GM18499 (cell line): ENCODE results near the gene NUBP1.
"Not testable (repeated sequence)": the region's sequence is repeated elsewhere in the genome, so short reads cannot be mapped to it uniquely, and the experiment has no call there.

ENCODE experiments used
- ATAC-seq: cut with Tn5 transposase; IDR thresholded peaks from one replicate; pipeline ENCODE4 v1.9.1; 2021; ENCODE audit warnings: moderate number of reproducible peaks; ENCODE audit not compliant: insufficient read depth, unreplicated experiment

NUBP1 gene

GRCh38 chr16:10743610-10744369, at the start of gene NUBP1:
Gene NUBP1 (plus strand): TSS chr16:10743842. CDS start chr16:10743864, 22 bp downstream.
- ATAC-seq = peak; percentile 57

DNA sequence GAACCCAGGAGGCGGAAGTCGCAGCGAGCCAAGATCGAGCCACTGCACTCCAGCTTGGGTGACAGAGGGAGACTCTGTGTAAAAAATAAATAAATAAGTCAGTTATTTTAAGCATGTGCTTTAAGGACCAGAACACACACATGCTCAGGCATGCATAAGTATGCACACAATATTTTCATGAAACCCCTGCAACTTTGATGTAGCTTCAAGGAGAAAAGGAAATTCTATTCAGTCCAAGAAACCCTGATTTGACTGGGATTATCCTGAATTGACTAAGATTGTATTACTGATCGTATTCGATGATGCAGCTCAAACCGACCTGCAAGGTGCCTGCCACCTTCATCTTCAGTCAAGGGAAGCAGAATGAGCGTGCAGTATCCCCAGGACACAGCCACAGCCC, 49.8 kb upstream of the NUBP1 start:
- ATAC-seq = no peak

GRCh38 chr16:10694306-10694705, 49.3 kb upstream of the NUBP1 start:
- ATAC-seq = no peak

- no peak for ATAC-seq
Observed at GRCh38 chr16:10694830-10695229, 48.8 kb upstream of the NUBP1 start, which contains the start of gene TEKT5. Gene TEKT5 (minus strand): TSS chr16:10694930. CDS start chr16:10694873, 57 bp downstream.

DNA sequence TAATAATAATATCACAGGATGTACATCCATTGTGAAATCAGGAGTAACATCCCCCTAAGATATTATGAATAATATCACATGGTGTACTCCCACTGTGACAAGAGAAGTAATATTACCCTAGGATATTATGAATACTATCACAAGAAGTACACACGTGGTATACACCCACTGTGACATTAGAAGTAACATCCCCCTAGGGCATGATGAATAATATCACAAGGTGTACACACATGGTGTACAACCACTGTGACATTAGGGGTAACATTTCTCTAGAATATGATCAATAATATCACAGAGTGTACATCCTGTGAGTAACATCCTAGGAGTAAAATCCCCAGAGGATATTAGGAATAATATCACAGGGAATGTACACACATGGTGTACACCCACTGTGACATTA, 43.9 kb upstream of the NUBP1 start:
- ATAC-seq = no peak

GRCh38 chr16:10708969-10709368, 34.7 kb upstream of the NUBP1 start:
- no peak for ATAC-seq

DNA sequence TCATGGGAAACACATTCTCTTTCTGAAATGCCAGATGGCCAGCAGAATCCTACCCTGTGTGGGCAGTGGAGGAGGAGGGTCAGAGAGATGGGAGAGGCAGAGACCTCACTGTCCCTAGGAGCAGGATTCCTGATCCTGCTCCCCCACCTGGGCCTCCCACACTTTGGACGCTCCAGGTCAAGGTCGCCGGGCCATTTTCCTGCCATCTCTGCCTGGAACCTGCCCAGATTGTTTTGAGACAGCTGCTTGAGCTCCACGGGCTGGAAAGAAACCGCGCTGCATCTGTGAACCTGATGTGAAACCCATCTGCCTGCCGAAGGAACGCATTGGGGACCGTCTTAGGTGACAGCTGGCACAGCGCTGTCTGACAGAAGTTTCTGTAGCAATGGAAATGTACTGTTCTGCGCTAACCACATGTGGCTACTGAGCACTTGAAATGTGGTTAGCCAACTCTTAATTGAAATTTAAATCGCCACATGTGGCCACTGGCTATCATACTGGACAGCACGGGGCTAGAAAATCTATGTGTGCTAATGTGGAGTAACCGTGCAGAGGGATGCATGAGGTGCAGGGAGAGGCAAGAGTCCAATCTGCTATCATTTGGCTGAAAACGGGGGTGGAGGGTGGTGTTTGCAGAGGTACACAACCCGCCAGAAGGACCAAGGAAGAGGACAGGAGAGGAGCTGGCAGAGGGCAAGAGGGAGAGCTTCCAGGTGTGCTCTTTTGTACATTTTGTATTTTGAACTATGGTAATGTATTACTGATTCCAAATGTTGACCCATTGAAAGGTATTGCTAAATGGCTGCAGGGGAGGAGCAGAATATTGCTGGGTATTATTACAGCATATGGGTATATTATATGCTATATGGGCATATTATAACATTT, 15.4 kb upstream of the NUBP1 start:
- ATAC-seq = no peak

DNA sequence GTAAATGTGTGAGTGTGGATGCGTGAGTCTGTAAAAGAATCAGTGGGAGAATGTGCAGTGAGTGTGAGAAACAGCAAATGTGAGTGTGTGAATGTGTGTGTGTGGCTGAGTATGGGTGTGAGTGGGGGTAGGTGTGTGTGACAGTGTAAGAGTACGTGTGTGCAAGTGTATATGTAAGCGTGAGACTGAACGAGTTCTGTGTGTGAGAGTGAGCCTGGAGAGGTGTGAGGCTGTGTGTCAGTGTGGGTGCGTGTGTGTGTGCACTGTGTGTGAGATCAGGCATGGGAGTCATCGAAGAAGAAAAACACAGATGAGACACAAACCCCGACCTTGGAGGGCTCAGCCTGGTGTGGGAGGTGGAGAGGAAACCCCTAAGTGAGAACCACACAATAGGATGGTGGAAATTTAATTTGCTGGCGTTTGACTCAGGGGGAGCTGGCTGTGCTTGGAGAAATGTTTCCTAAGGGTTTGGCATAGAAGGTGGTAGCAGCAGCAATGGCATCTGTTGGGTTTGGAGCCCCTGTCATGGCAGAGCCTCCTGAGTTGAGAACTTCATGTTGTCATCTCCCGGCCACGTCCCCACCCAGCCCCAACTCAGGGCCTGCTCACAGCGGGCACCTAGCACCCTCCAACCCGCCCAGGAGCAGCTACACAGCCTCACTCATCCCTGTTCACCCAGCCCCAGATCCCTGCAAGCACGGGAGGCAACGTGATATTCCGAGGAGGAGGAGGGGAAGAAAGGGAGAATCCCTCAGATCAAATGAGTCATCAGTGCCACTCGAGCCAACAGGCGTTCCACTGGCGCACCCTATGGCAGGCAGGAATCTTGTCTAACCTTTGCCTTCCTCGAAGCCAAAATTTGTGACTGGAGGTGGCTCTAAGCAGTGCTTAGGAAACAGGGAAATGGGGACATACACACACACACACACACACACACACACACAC, 14.3 kb upstream of the NUBP1 start:
- ATAC-seq = no peak

GRCh38 chr16:10731790-10732189, 11.9 kb upstream of the NUBP1 start:
- ATAC-seq = no peak

DNA sequence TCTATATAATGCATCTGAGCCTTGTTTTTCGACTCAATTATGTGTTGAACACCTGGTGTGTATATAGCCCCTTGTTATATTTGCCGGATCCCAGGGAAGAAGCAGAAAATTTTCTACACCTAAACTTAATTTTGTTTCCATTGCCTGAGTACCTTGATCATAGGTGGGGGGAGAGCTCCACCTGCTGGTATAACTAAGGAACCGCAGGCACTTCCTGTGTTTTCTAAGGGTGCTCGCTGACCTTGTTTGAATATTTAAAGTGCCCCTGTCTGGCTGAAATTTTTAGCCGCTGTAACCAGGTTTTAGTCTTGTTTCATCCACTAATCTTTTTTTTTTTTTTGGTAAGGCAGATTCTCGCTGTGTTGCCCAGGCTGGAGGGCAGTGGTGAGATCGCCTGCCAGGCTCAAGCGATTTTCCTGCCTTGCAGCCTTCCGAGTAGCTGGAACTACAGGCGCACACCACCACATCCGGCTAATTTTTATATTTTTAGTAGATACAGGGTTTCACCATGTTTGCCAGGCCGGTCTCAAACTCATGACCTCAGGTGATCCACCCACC, 6.5 kb upstream of the NUBP1 start:
- no peak for ATAC-seq

DNA sequence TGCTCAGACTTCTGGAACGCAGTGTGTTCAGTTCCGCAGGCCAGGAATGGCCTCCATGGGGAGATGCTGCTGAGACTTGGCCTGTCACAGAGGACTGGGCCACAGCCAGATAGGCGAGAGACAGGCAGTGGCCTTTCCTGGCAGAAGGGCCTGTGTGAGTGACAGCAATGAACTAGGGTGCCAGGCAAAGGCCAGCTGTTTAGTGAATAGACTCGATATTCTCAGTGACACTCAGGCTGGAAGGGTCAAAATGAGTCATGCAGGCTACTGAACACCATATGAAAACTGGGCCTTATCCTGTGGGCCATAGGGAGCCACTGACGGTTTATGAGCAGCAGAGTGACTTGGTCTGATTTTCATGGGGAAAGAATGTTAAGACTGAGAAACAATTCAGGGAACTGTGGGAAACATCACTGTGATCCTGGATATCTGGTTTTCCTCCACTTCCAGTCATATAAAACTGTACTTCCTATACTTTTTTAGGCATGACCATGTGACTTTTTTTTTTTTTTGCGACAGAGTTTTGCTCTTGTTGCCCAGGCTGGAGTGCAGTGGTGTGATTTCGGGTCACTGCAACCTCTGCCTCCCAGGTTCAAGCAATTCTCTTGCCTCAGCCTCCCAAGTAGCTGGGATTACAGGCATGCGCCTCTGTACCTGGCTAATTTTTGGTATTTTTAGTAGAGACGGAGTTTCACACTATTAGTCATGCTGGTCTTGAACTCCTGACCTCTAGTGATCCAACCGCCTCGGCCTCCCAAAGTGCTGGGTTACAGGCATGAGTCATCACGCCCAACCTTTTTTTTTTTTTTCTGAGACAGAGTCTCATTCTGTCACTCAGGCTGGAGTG, 5.2 kb upstream of the NUBP1 start:
- ATAC-seq = peak; percentile 63

DNA sequence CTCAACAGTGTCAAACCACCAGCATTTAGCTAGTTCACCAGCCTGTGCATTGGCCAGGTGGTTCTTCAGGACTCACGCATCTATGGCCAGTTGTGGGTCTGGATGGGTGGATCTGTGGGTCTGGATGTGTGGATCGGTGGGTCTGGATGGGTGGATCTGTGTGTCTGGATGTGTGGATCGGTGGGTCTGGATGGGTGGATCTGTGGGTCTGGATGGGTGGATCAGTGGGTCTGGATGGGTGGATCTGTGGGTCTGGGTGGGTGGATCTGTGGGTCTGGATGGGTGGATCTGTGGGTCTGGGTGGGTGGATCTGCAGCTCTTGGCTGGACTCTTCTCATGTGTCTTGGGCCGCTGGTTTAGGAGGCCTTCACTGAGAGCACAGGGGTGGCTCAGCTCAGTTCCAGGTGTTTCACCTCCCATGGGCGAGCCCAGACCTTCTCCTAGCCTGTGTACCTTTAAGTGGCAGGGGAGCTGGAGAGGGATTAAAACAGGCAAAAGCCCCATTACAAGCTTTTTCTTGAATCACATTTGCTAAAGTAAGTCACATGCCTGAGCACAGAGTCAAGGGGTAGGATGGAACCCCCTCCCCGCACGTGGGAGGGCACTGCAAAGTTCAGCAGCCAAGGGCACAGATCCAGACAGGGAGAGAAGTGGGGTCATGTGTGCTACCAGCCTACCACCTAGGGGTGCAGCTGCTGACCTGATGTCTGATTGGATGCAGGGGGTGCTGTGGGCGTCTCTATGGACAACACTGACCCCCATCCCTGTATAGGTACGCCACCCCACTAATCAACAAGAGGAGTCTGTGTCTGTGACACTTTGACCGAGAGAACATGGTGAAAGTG, 3.4 kb upstream of the NUBP1 start:
- no peak for ATAC-seq

DNA sequence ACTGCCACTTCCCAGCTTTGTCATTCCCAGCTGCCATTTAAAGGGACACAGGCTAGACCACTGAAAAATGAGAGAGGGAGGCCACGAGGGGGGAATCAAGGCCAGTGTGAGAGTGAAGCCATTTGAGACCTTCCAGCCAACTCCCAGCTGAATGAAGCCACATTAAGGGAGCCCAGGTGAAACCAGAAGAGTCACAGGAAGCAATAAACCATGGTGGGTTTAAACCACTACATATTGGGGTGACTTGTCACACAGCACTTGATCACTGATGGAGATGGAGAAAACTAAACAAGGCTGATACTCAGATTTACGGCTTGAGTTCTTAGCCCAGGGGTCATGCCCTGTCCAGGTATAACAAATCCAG, 2.8 kb upstream of the NUBP1 start:
- ATAC-seq = no peak

DNA sequence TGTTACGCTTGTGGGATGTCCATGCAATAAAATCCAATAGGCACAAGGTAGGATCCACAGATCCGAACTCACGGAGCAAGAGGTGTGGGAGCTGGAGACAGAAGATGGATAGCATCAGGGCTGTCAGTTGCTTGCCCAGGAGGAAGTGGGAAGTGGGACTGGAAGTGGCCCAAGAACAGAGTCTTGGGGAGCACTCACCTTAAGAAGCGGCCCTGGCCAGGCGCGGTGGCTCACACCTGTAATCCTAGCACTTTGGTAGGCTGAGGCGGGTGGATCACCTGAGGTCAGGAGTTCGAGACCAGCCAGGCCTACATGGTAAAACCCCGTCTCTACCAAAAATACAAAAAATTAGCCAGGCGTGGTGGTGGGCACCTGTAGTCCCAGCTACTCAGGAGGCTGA, 2.4 kb upstream of the NUBP1 start:
- not testable (repeated sequence) for ATAC-seq

GRCh38 chr16:10741844-10742243, 1.8 kb upstream of the NUBP1 start:
- ATAC-seq = no peak

DNA sequence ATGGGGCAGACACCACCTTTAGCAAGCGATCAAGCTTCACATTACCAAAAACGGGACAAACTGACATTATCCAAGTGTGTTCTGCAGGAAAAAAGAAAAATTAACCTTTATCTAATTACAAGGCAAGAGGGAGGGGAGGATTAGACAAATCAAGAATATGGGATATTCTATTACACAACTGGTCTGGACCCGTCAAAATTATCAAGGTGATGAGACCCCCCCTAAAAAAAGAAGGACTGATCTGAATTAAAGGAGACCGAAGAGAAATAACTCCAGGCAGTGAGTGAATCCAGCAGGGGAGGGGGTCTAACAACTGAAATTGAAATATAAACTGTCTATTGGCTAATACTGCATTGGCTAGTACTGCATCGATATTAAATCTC, 424 bp upstream of the NUBP1 start:
- no peak for ATAC-seq

DNA sequence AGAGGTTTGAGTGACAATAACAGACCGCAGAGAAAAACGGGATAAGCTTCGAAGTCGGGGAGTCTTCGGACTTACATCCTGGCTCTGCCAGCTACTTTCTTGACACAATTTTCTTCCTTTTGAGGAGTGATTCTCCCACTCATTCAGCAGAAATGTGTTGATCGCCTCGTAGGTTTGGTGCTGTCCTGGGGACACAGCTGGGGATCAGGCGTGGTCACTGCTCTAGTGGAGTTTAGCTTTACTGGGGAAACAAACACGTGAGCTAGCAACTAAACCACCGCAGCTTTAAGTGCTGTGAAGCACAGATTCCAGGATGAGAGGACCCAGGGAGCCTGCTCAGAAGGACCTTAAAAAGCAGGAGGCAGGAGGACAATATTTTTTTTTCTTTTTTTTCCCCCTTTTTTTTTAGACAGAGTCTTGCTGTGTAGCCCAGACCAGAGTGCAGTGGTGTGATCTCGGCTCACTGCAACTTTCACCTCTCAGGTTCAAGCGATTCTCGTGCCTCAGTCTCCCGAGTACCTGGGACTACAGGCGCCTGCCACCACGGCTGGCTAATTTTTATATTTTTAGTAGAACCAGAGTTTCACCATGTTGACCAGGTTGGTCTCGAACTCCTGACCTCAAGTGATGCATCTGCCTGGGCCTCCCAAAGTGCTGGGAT, 858 bp downstream of the NUBP1 start:
- no peak for ATAC-seq

DNA sequence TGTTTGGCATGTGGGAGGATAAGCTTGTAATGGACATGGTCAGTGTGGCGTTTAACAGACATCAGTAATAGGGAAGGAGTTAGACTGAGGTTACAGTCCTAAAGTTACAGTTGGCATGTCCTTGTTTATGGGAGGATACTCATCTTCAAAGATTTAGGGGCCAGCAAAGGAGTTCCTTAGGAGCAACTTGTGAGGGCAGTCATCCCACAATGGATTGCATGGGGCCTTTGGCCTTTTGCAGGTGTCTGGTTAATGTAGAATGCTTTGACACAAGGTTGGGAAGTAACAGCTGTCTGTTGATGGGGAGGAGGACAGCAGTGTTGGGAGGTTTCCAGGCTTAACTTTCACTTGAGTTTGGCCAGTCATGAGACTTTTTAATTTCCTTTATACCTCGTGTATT, 2.2 kb downstream of the NUBP1 start:
- ATAC-seq = no peak
